ENCODE results near the gene GALNT18. TPM values are rescaled to one million over a fixed set of nuclear protein-coding genes. Genes with fewer than 3 reads are reported as not detected.

Gene GALNT18
- total RNA-seq, 1 experiment from 2014 or later: 9.2 TPM

DNA sequence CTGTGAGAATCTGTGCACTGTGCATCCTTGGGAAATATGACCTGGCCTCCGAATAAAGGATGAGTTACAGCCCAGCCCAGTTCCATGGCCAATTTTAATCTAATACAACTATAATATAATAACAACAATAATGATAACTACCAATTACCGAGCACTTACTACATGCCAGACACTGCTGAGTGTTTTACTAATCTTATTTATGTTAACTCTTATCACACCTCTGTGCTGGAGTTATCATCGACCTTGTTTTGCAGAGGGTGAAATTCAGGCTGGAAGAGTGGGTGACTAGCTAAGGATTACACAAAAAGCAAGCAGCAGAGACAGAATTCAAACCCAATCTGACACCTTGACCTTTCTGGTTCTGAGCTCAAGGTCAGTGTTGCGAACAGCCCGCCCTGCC lies 83.9 kb downstream of the GALNT18 start:
- Mint-ChIP-seq H3K27me3 (ENCODE audit: unreplicated experiment) (no peaks in the 10 kb centered on the region), H3K4me3 (ENCODE audit: low read depth, unreplicated experiment) (no peak overlapping the region), H3K4me1 (ENCODE audit: low read depth, unreplicated experiment) (no peaks in the 10 kb centered on the region), H3K36me3 (ENCODE audit: insufficient read depth, unreplicated experiment) (no peaks in the 10 kb centered on the region), H3K9me3 (ENCODE audit: low read depth, unreplicated experiment) (no peaks in the 10 kb centered on the region), H3K27ac (ENCODE audit: unreplicated experiment) (no peak overlapping the region)
- intact Hi-C loops (cut with micrococcal nuclease; ENCODE audit: unreplicated experiment): no loop called here
- BruUV-seq (replicated peaks): no TSS peak
- DNase-seq: no peak
- TF ChIP-seq, protein P1, sequence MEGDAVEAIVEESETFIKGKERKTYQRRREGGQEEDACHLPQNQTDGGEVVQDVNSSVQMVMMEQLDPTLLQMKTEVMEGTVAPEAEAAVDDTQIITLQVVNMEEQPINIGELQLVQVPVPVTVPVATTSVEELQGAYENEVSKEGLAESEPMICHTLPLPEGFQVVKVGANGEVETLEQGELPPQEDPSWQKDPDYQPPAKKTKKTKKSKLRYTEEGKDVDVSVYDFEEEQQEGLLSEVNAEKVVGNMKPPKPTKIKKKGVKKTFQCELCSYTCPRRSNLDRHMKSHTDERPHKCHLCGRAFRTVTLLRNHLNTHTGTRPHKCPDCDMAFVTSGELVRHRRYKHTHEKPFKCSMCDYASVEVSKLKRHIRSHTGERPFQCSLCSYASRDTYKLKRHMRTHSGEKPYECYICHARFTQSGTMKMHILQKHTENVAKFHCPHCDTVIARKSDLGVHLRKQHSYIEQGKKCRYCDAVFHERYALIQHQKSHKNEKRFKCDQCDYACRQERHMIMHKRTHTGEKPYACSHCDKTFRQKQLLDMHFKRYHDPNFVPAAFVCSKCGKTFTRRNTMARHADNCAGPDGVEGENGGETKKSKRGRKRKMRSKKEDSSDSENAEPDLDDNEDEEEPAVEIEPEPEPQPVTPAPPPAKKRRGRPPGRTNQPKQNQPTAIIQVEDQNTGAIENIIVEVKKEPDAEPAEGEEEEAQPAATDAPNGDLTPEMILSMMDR (IDR thresholded peaks at IDR 0.05; ENCODE audit: unreplicated experiment): no peak
- CTCF ChIA-PET: no interaction called here

DNA sequence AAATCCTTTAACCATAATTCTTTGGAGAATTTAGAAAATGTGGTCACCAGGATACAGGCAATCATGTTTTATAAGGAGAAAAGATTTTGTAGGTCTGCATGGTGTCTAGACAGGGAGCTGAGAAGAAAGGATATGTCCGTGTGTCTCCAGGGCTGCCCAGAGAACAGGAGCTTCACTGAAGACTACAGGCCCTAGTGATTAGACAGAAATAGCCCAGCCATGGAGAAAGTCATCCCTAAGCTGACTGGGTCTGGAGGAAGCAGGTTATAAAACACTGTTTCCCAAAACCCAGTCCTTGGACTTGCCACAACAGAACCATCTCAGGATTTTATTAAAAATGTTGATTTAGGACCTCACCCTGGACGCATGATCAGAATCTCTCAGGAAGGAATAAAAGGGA lies 84.4 kb downstream of the GALNT18 start:
- H3K4me3 Mint-ChIP-seq (ENCODE audit: low read depth, unreplicated experiment): no peak overlapping the region
- H3K4me1 Mint-ChIP-seq (ENCODE audit: low read depth, unreplicated experiment): no peaks in the 10 kb centered on the region
- no peaks in the 10 kb centered on the region for H3K27me3 Mint-ChIP-seq (ENCODE audit: unreplicated experiment)
- intact Hi-C loops (cut with micrococcal nuclease; ENCODE audit: unreplicated experiment): no loop called here
- no peak for DNase-seq
- no peak overlapping the region for H3K27ac Mint-ChIP-seq (ENCODE audit: unreplicated experiment)
- CTCF ChIA-PET: no interaction called here
- TF ChIP-seq, protein P1 (IDR thresholded peaks at IDR 0.05; ENCODE audit: unreplicated experiment): no peak
- H3K9me3 Mint-ChIP-seq (ENCODE audit: low read depth, unreplicated experiment): no peaks in the 10 kb centered on the region
- H3K36me3 Mint-ChIP-seq (ENCODE audit: insufficient read depth, unreplicated experiment): no peaks in the 10 kb centered on the region
- no TSS peak for BruUV-seq (replicated peaks)

DNA sequence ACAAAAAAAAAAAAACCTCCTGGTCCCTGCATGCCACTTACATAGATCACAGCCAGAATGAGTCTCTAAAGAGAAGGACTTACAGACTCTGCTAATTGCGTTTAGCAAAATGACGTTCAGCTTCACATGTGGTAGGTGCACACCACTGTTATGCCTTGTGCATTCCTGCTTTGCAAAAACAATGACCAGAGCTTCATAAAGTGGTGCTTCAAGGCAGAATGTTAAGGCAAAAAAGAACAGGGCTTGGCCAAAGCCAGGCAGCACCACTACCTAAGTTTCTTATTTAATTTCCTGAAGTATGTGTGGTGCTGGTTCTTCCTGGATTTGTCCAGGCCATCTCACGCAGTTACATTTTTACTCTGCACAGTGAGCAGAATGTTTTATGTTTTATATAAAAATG lies 85.2 kb downstream of the GALNT18 start:
- Mint-ChIP-seq H3K4me1 (ENCODE audit: low read depth, unreplicated experiment) (no peaks in the 10 kb centered on the region), H3K27ac (ENCODE audit: unreplicated experiment) (no peak overlapping the region), H3K36me3 (ENCODE audit: insufficient read depth, unreplicated experiment) (no peaks in the 10 kb centered on the region), H3K27me3 (ENCODE audit: unreplicated experiment) (no peaks in the 10 kb centered on the region), H3K9me3 (ENCODE audit: low read depth, unreplicated experiment) (no peaks in the 10 kb centered on the region), H3K4me3 (ENCODE audit: low read depth, unreplicated experiment) (no peak overlapping the region)
- TF ChIP-seq, protein P1 (IDR thresholded peaks at IDR 0.05; ENCODE audit: unreplicated experiment): no peak
- DNase-seq: no peak
- no TSS peak for BruUV-seq (replicated peaks)
- CTCF ChIA-PET: interaction anchor here (0.5 kb wide), 1 partner anchor 603 kb away, joined by 4 read pairs; no protein-coding TSS in a partner anchor
- intact Hi-C loops (cut with micrococcal nuclease; ENCODE audit: unreplicated experiment): no loop called here

DNA sequence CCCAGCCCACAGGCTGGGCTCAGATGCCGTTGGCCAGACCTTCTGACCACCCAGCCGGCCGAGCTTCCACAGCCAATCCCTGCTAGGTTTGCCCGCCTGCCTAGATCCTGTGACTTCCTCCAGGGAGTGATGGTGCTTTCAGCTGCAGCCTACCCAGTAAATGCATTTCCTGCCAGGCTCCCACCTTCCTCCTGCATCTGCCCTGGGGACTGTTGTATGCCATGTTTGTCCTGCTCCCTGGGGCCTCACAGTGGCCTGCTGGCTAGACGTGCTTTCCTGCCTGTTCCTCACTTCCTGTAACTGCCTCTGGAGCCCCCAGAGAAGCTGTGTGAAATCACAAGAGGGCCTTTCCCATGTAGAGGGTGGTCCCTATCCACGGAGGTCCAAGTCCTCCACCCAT lies 86.2 kb downstream of the GALNT18 start:
- no peaks in the 10 kb centered on the region for H3K4me1 Mint-ChIP-seq (ENCODE audit: low read depth, unreplicated experiment)
- CTCF ChIA-PET: no interaction called here
- no peaks in the 10 kb centered on the region for H3K27me3 Mint-ChIP-seq (ENCODE audit: unreplicated experiment)
- H3K4me3 Mint-ChIP-seq (ENCODE audit: low read depth, unreplicated experiment): no peak overlapping the region
- no peaks in the 10 kb centered on the region for H3K9me3 Mint-ChIP-seq (ENCODE audit: low read depth, unreplicated experiment)
- H3K36me3 Mint-ChIP-seq (ENCODE audit: insufficient read depth, unreplicated experiment): no peaks in the 10 kb centered on the region
- DNase-seq: no peak
- intact Hi-C loops (cut with micrococcal nuclease; ENCODE audit: unreplicated experiment): no loop called here
- TF ChIP-seq, protein P1 (IDR thresholded peaks at IDR 0.05; ENCODE audit: unreplicated experiment): no peak
- no TSS peak for BruUV-seq (replicated peaks)
- H3K27ac Mint-ChIP-seq (ENCODE audit: unreplicated experiment): no peak overlapping the region

Measured in Calu3 (cell line).